ENCODE measurements around the gene RINL.
A peak's percentile ranks its signal among the peaks of the same experiment; 100 is the strongest.
"Not testable (repeated sequence)": the region's sequence is repeated elsewhere in the genome, so short reads cannot be mapped to it uniquely, and the experiment has no call there.

Gene RINL

DNA sequence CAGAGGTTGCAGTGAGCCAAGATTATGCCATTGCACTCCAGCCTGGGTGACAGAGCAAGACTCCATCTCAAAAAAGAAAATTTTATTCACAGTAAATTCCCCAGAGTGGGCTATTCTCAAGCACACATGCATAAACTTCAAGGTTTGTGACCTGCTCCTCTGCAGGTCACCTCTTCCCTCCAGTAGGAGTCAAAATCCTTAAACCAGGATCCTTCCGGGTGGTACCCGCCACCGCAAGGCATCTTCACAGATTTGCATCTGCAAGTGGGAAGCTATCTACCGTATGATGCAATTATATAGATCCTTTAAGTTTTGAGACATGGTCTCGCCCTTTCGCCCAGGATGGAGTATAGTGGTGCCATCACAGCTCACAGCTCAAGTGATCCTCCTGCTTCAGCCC, 43.5 kb downstream of the RINL start:
- ATAC-seq (replicated peaks): no peak
- H3K36me3 Mint-ChIP-seq: peaks cover 38 to 47% of the 10 kb centered on the region in 2 donors
- no peaks in the 10 kb centered on the region for H3K27me3 Mint-ChIP-seq
- H3K4me1 Mint-ChIP-seq: peaks cover 17 to 46% of the 10 kb centered on the region in 2 donors
- H3K4me3 Mint-ChIP-seq: no peak overlapping the region
- peak overlapping the region; percentile 31 for H3K27ac Mint-ChIP-seq
- no peaks in the 10 kb centered on the region for H3K9me3 Mint-ChIP-seq
- no peak for DNase-seq

DNA sequence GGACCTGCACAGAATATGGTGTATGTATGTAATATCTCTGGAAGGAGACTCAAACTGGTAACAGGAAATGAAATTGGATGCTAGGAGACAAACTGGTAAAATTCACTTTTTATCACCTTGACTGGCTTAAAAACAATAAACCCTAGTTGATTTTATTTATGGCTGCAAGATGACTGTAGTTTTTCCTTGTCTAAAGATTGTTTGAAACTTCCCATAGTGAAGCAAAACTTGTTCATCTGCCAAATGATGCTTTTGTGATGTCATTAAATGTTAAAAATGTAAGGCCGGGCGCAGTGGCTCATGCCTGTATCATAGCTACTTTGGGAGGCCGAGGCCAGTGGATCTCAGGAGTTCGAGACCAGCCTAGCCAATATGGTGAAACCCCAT, 44.0 kb downstream of the RINL start:
- H3K9me3 Mint-ChIP-seq: no peaks in the 10 kb centered on the region
- peak overlapping the region; percentile 31 for H3K27ac Mint-ChIP-seq
- H3K36me3 Mint-ChIP-seq: peaks cover 34 to 45% of the 10 kb centered on the region in 2 donors

DNA sequence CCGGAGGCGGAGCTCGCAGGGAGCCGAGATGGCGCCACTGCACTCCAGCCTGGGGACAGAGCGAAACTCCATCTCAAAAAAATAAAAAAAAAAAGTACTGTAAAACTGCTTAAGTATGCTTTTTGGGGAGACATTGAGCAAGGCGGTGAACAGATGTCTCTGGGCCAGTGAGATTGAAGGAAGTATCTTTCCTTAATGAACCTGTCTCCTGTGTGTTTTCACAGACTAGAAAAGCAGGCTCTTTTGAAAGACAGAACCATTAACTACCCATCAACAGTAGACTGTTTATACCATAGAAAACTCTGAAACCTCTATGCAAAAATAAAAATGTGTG, 45.0 kb downstream of the RINL start:
- Mint-ChIP-seq H3K4me3 (no peak overlapping the region), H3K4me1 (peaks cover 12 to 38% of the 10 kb centered on the region in 2 donors), H3K27ac (peak overlapping the region; percentile 26), H3K9me3 (no peaks in the 10 kb centered on the region), H3K36me3 (peaks cover 31 to 40% of the 10 kb centered on the region in 2 donors), H3K27me3 (no peaks in the 10 kb centered on the region)
- ATAC-seq (replicated peaks): no peak
- DNase-seq: no peak

More for the DNA sequence above, 44.0 kb downstream of the RINL start:
- Mint-ChIP-seq H3K4me1 (peaks cover 17 to 45% of the 10 kb centered on the region in 2 donors), H3K4me3 (no peak overlapping the region), H3K27me3 (no peaks in the 10 kb centered on the region)
- no peak for ATAC-seq (replicated peaks)
- no peak for DNase-seq

- peaks cover 16 to 49% of the 10 kb centered on the region in 2 donors for H3K4me1 Mint-ChIP-seq
- DNase-seq (peak; percentile 44), ATAC-seq (replicated peaks) (peak; percentile 71 to 77)
- H3K9me3 Mint-ChIP-seq: no peaks in the 10 kb centered on the region
- peaks cover 23 to 42% of the 10 kb centered on the region in 2 donors for H3K36me3 Mint-ChIP-seq
- H3K27me3 Mint-ChIP-seq: no peaks in the 10 kb centered on the region
- H3K4me3 Mint-ChIP-seq: peak overlapping the region; percentile 92 to 99
- peak overlapping the region; percentile 97 for H3K27ac Mint-ChIP-seq
Measured at GRCh38 chr19:38831142-38831605, 46.9 kb downstream of the RINL start.

GRCh38 chr19:38830039-38830733, 47.9 kb downstream of the RINL start:
- Mint-ChIP-seq H3K27me3 (no peaks in the 10 kb centered on the region), H3K4me3 (peak overlapping the region; percentile 92 to 99), H3K36me3 (peaks cover 16 to 35% of the 10 kb centered on the region in 2 donors), H3K9me3 (no peaks in the 10 kb centered on the region), H3K4me1 (peaks cover 16 to 45% of the 10 kb centered on the region in 2 donors), H3K27ac (peak overlapping the region; percentile 97)
- DNase-seq: no peak
- no peak for ATAC-seq (replicated peaks)

- not testable (repeated sequence) for ATAC-seq (replicated peaks); H3K27me3 Mint-ChIP-seq
- peaks cover 16 to 45% of the 10 kb centered on the region in 2 donors for H3K4me1 Mint-ChIP-seq
Measured at GRCh38 chr19:38829203-38829602, 48.9 kb downstream of the RINL start.

GRCh38 chr19:38826856-38827551, 51.1 kb downstream of the RINL start:
- H3K27ac Mint-ChIP-seq: no peak overlapping the region
- H3K4me1 Mint-ChIP-seq: peaks cover 20 to 43% of the 10 kb centered on the region in 2 donors
- ATAC-seq (replicated peaks): no peak
- peaks cover 40 to 59% of the 10 kb centered on the region in 2 donors for H3K36me3 Mint-ChIP-seq
- H3K27me3 Mint-ChIP-seq: no peaks in the 10 kb centered on the region
- no peak overlapping the region for H3K4me3 Mint-ChIP-seq
- no peak for DNase-seq
- H3K9me3 Mint-ChIP-seq: peaks cover 6 to 7% of the 10 kb centered on the region in 2 donors

More at GRCh38 chr19:38829203-38829602, 48.9 kb downstream of the RINL start:
- not testable (repeated sequence) for H3K9me3 Mint-ChIP-seq, H3K27ac Mint-ChIP-seq, H3K4me3 Mint-ChIP-seq, DNase-seq
- peaks cover 21 to 41% of the 10 kb centered on the region in 2 donors for H3K36me3 Mint-ChIP-seq

- H3K4me3 Mint-ChIP-seq; ATAC-seq (replicated peaks); H3K9me3 Mint-ChIP-seq; H3K27me3 Mint-ChIP-seq; DNase-seq: not testable (repeated sequence)
- peak overlapping the region; percentile 9 for H3K27ac Mint-ChIP-seq
- peaks cover 14 to 35% of the 10 kb centered on the region in 2 donors for H3K4me1 Mint-ChIP-seq
- peaks cover 41 to 56% of the 10 kb centered on the region in 2 donors for H3K36me3 Mint-ChIP-seq
Measured at GRCh38 chr19:38825936-38826335, 52.1 kb downstream of the RINL start.

DNA sequence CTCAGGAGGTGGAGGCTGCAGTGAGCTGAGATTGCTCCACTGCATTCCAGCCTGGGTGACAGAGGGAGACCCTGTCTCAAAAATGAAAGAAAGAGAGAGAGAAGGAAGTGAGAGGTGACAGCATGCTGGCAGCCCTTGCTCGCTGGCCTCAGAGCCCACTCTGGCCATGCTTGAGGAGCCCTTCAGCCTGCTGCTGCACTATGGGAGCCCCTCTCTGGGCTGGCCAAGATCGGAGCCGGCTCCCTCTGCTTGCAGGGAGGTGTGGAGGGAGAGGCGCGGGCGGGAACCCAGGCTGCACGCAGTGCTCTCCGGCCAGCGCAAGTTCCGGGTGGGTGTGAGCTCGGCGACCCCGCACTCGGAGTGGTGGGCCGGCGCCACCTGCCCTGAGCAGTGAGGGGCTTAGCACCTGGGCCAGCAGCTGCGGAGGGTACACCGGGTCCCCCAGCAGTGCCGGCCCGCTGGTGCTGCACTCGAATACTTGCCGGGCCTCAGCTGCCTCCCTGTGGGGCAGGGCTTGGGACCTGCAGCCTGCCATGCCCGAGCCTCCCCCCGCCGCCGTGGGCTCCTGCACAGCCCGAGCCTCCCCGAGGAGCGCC, 56.7 kb downstream of the RINL start:
- H3K4me1 Mint-ChIP-seq: peaks cover 7 to 20% of the 10 kb centered on the region in 2 donors
- not testable (repeated sequence) for H3K4me3 Mint-ChIP-seq; DNase-seq; ATAC-seq (replicated peaks); H3K9me3 Mint-ChIP-seq; H3K27me3 Mint-ChIP-seq
- H3K36me3 Mint-ChIP-seq: peaks cover 49 to 52% of the 10 kb centered on the region in 2 donors
- peak overlapping the region; percentile 75 for H3K27ac Mint-ChIP-seq

GRCh38 chr19:38819231-38819920, 58.7 kb downstream of the RINL start:
- Mint-ChIP-seq H3K27ac (peak overlapping the region; percentile 52), H3K27me3 (no peaks in the 10 kb centered on the region), H3K36me3 (peaks cover 50 to 56% of the 10 kb centered on the region in 2 donors), H3K4me1 (peaks cover 5 to 20% of the 10 kb centered on the region in 2 donors), H3K4me3 (no peak overlapping the region), H3K9me3 (peaks cover 6 to 7% of the 10 kb centered on the region in 2 donors)
- no peak for ATAC-seq (replicated peaks)
- DNase-seq: no peak

Data from stimulated activated naive B cell treated with anti-CD40 and anti-IgM and Interleukin-4, amounts not matched to agents 10 μg/mL and 1 μg/mL and 100 μg/mL, for 72 hours (primary cell).